HL-60 (cell line): ENCODE measurements around the gene SIAH1.
"Not testable (repeated sequence)": the region's sequence is repeated elsewhere in the genome, so short reads cannot be mapped to it uniquely, and the experiment has no call there.

Experiments used
- DNase-seq, 2 experiments: peaks; one replicate each; pipeline ENCODE4 v3.0.0-alpha.2; 2010 to 2020; ENCODE audit warnings: low read depth in 1 of 2, low spot score in 1 of 2
- H3K27ac ChIP-seq: fragments of 250-450 bp; sonication (Bioruptor Pico); replicated peaks from 2 replicates; pipeline ENCODE4 v1.5.1; 2020; ENCODE audit warnings: mild to moderate bottlenecking, moderate library complexity
- H3K27me3 ChIP-seq: fragments of 250-450 bp; sonication (Bioruptor Pico); 2 replicates; pipeline ENCODE4 v1.5.1; 2021; ENCODE audit warnings: mild to moderate bottlenecking, moderate library complexity; ENCODE audit not compliant: insufficient read depth, poor library complexity, severe bottlenecking
- H3K4me3 ChIP-seq: replicated peaks from 2 replicates; pipeline ENCODE4 v1.5.1; 2011; ENCODE audit warnings: mild to moderate bottlenecking, control low read depth, low read length; ENCODE audit not compliant: insufficient read depth
- GABPA ChIP-seq: IDR thresholded peaks from 2 replicates; pipeline ENCODE4 v1.6.1; 2012; ENCODE audit warnings: low read depth
- POLR2AphosphoS5 ChIP-seq: IDR thresholded peaks from 2 replicates; pipeline ENCODE4 v1.6.1; 2012; ENCODE audit warnings: low read depth
- REST ChIP-seq: IDR thresholded peaks from 2 replicates; pipeline ENCODE4 v1.6.1; 2012; ENCODE audit warnings: low read depth; ENCODE audit not compliant: insufficient replicate concordance
- SPI1 ChIP-seq: IDR thresholded peaks from 2 replicates; pipeline ENCODE4 v1.6.1; 2012; ENCODE audit warnings: low read depth, mild to moderate bottlenecking, borderline replicate concordance
- TF ChIP-seq, protein P1 (sequence below): IDR thresholded peaks from one replicate; pipeline ENCODE4 v1.5.1; 2011; ENCODE audit warnings: low read length, control low read depth, inconsistent platforms; ENCODE audit not compliant: insufficient read depth

The SIAH1 gene

DNA sequence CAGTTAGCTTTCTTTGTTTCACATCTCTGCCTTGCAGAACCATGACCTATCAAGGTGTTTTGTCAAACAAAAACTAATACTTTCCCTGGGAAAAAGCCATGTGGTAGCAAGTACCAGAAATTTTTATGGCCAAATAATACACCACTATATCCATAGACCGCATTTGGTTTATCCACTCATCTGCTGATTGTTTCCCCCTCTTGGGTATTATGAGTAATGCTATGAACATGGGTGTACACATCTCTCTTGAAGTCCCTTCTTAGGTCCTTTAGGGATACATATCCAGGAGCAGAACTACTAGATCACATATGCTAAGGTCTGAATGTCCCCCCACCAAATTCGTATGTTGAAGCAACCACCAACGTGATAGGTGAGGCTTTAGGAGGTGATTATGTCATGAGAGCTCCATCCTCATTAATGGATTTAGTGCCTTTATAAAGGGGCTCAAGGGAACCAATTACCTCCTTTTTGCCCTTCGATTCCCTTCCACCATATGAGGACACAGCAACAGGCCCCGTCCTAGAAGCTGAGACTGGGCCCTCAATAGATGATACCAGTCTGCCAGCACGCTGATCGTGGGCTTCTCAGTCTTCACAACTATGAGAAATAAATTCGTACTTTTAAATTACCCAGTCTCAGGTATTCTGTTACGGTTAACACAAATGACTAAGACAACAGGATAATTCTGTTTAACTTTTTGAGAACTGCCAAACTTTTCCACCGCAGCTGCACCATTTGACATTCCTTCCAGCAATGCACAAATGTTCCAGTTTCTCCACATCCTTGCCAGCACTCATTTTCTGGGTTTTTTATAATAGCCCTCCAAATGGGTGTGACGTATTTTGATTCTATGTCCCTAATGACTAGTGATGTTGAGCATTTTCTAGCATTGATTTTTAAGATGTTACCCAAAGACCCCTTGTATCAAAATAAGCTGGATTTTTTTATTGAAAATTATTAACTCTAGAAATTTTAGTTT is 30.0 kb downstream of the SIAH1 start:
- Histone ChIP-seq H3K27me3 (no peaks in the 10 kb centered on the region), H3K4me3 (no peak overlapping the region), H3K27ac (no peak overlapping the region)
- no peak for DNase-seq
- TF ChIP-seq GABPA (no peak), SPI1 (no peak), POLR2AphosphoS5 (no peak), REST (no peak)
- TF ChIP-seq, protein P1, sequence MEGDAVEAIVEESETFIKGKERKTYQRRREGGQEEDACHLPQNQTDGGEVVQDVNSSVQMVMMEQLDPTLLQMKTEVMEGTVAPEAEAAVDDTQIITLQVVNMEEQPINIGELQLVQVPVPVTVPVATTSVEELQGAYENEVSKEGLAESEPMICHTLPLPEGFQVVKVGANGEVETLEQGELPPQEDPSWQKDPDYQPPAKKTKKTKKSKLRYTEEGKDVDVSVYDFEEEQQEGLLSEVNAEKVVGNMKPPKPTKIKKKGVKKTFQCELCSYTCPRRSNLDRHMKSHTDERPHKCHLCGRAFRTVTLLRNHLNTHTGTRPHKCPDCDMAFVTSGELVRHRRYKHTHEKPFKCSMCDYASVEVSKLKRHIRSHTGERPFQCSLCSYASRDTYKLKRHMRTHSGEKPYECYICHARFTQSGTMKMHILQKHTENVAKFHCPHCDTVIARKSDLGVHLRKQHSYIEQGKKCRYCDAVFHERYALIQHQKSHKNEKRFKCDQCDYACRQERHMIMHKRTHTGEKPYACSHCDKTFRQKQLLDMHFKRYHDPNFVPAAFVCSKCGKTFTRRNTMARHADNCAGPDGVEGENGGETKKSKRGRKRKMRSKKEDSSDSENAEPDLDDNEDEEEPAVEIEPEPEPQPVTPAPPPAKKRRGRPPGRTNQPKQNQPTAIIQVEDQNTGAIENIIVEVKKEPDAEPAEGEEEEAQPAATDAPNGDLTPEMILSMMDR: no peak

GRCh38 chr16:48354385-48354784 is 30.8 kb downstream of the SIAH1 start:
- H3K27me3 ChIP-seq, H3K4me3 ChIP-seq, DNase-seq, H3K27ac ChIP-seq: not testable (repeated sequence)

GRCh38 chr16:48353565-48354163 is 31.5 kb downstream of the SIAH1 start:
- H3K4me3 ChIP-seq: no peak overlapping the region
- H3K27ac ChIP-seq: no peak overlapping the region
- TF ChIP-seq, protein P1: peak; percentile 92
- TF ChIP-seq SPI1: no peak
- no peaks in the 10 kb centered on the region for H3K27me3 ChIP-seq
- DNase-seq: peak; percentile 61 to 79

- no peak for TF ChIP-seq GABPA
- TF ChIP-seq POLR2AphosphoS5: no peak
- TF ChIP-seq SPI1: no peak
- H3K4me3 ChIP-seq: no peak overlapping the region
- DNase-seq: no peak
- H3K27ac ChIP-seq: no peak overlapping the region
- no peaks in the 10 kb centered on the region for H3K27me3 ChIP-seq
Observed at GRCh38 chr16:48352648-48353390, 32.4 kb downstream of the SIAH1 start.

GRCh38 chr16:48350736-48351135 is 34.5 kb downstream of the SIAH1 start:
- Histone ChIP-seq H3K27me3 (no peaks in the 10 kb centered on the region), H3K27ac (no peak overlapping the region), H3K4me3 (no peak overlapping the region)
- TF ChIP-seq, protein P1: no peak
- TF ChIP-seq POLR2AphosphoS5 (no peak), REST (no peak), GABPA (no peak), SPI1 (no peak)
- no peak for DNase-seq
